HFFc6 (cell line): ENCODE data around the gene RPL23. TPM values are rescaled to one million over a fixed set of nuclear protein-coding genes. Genes with fewer than 3 reads are reported as not detected.

ENCODE experiments used
- DNase-seq: peaks from one replicate; pipeline ENCODE4 v3.0.0-alpha.2; 2018
- H3K27ac Mint-ChIP-seq: 2 replicates; pipeline ENCODE4 v1.8.0; 2020; ENCODE audit warnings: mild to moderate bottlenecking, mixed read lengths
- H3K27me3 Mint-ChIP-seq: 2 replicates; pipeline ENCODE4 v1.8.0; 2021; ENCODE audit warnings: mild to moderate bottlenecking, moderate library complexity, mixed read lengths; ENCODE audit not compliant: insufficient read depth
- H3K36me3 Mint-ChIP-seq: 2 replicates; pipeline ENCODE4 v1.8.0; 2021; ENCODE audit warnings: low read depth, mixed read lengths
- H3K4me1 Mint-ChIP-seq: 2 replicates; pipeline ENCODE4 v1.8.0; 2020; ENCODE audit warnings: low read depth, mixed read lengths
- H3K4me3 Mint-ChIP-seq: 2 replicates; pipeline ENCODE4 v1.8.0; 2020; ENCODE audit warnings: mild to moderate bottlenecking, moderate library complexity, mixed read lengths
- H3K9me3 Mint-ChIP-seq: 2 replicates; pipeline ENCODE4 v1.8.0; 2020; ENCODE audit warnings: mild to moderate bottlenecking, mixed read lengths
- CTCF ChIP-seq: fragments of 200-600 bp; sonication (generic); IDR thresholded peaks from 2 replicates; pipeline ENCODE4 v1.5.0; 2021; ENCODE audit warnings: antibody characterized with exemption, mild to moderate bottlenecking
- total RNA-seq, 6 experiments: library from RNA; stranded (reverse); fragmentation: NEBNext Ultra II Directional; extraction: Animal tissue kit (Norgen Biotek cat#: 25700); gene quantifications; 2 replicates in 1 of 6; 3 replicates in 5 of 6; pipeline ENCODE4 v1.2.3, GENCODE V29; 2021

RPL23 gene
- total RNA-seq, 6 experiments from 2014 or later: 1,099 to 1,402 (median 1,310) TPM

GRCh38 chr17:38844261-38844757 lies 9.2 kb downstream of the RPL23 start:
- H3K27me3 Mint-ChIP-seq: peaks cover 4% of the 10 kb centered on the region; the same call in 1 of the 2 replicates
- TF ChIP-seq CTCF: no peak
- peaks cover 16% of the 10 kb centered on the region for H3K36me3 Mint-ChIP-seq
- H3K9me3 Mint-ChIP-seq: no peaks in the 10 kb centered on the region
- no peak overlapping the region for H3K4me3 Mint-ChIP-seq
- peaks cover 21% of the 10 kb centered on the region for H3K4me1 Mint-ChIP-seq
- DNase-seq: peak; percentile 41
- H3K27ac Mint-ChIP-seq: no peak overlapping the region; the same call in 1 of the 2 replicates

DNA sequence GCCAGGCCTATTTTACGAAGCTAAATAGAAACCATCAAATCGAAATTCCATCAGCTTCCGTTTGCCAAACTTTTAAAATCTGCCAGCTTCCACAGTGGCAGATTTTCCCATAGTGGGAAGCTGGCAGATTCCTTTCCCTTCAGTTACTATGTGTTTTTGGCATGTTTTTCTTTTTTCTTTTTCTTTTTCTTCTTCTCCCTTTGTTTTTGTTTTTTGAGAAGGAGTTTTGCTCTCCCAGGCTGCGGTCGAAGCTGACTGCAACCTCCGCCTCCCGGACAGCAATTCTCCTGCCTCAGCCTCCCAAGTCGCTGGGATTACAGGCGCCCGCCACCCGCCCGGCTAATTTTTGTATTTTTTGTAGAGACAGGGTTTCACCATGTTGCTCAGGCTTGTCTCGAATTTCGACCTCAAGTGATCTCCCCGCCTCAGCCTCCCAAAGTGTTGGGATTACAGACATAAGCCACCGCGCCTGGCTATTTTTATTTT lies 27.7 kb downstream of the RPL23 start:
- Mint-ChIP-seq H3K4me3 (peak overlapping the region; percentile 100), H3K27ac (peak overlapping the region; percentile 100), H3K36me3 (peaks cover 14% of the 10 kb centered on the region), H3K9me3 (no peaks in the 10 kb centered on the region), H3K27me3 (peaks cover 13% of the 10 kb centered on the region), H3K4me1 (peaks cover 20% of the 10 kb centered on the region)
- no peak for TF ChIP-seq CTCF
- no peak for DNase-seq

DNA sequence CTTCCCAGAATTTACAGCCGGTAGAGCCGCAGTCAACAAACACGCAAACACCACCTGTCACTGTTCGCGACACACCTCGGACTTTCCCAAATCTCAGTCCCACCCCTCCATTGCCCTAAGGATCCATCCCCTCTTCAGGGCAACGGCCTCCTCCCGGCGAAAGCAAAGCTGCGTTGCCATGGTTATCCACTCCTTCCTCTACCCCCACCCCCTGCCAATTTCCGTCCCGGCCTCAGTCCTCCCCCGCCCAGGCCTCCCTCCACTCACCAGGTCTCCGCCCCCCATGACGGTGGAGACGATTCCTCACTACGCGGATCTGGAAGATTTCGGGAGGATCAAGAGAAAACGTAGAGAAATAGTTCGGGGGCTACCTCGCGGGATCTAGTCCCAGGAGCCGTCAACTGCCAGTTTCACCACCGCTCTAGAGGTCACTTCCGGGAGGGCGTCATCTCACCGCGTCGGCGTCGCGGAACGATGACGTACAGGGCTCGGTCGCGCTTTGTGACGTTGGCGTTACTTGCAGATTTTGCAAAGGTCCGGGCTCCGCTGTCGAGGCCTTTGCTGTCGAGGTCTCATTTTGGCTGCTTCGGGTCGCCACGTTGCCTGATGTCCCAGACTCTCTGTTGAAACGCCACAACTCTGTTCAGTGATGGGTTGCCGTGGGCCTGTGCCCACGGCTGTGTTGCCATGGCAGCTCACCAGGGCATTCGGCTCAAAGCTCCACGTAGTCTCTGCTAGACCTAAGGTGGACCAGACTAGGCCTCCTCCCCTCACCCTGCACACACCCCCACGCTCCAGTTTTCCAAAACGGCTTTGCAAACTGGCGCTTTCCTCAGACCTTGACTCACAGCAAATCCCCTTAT lies 28.4 kb downstream of the RPL23 start, which contains the start of gene CWC25:
Gene CWC25, minus strand, starts transcription at position 423 of the 863 bp plus-strand sequence. Its CDS starts 138 bp downstream, at position 285.
- peak; percentile 95 for DNase-seq
- no peaks in the 10 kb centered on the region for H3K9me3 Mint-ChIP-seq
- H3K27me3 Mint-ChIP-seq: peaks cover 17% of the 10 kb centered on the region
- peaks cover 20% of the 10 kb centered on the region for H3K4me1 Mint-ChIP-seq
- no peak for TF ChIP-seq CTCF
- H3K36me3 Mint-ChIP-seq: peaks cover 20% of the 10 kb centered on the region
- H3K27ac Mint-ChIP-seq: peak within 1 kb of the TSS; percentile 100
- H3K4me3 Mint-ChIP-seq: peak within 1 kb of the TSS; percentile 100

GRCh38 chr17:38815576-38816193 lies 37.8 kb downstream of the RPL23 start:
- Mint-ChIP-seq H3K27ac (peak overlapping the region; percentile 72), H3K27me3 (peaks cover 4% of the 10 kb centered on the region; the same call in 1 of the 2 replicates), H3K4me3 (no peak overlapping the region), H3K36me3 (peaks cover 17% of the 10 kb centered on the region), H3K4me1 (peaks cover 9% of the 10 kb centered on the region), H3K9me3 (no peaks in the 10 kb centered on the region)
- TF ChIP-seq CTCF: peak; percentile 70
- DNase-seq: peak; percentile 65

GRCh38 chr17:38809828-38810227 lies 43.7 kb downstream of the RPL23 start:
- H3K9me3 Mint-ChIP-seq: no peaks in the 10 kb centered on the region
- H3K27ac Mint-ChIP-seq: no peak overlapping the region
- H3K4me1 Mint-ChIP-seq: no peaks in the 10 kb centered on the region
- no peak overlapping the region for H3K4me3 Mint-ChIP-seq
- TF ChIP-seq CTCF: no peak
- no peak for DNase-seq
- H3K36me3 Mint-ChIP-seq: peaks cover 29% of the 10 kb centered on the region
- peaks cover 2% of the 10 kb centered on the region; the same call in 1 of the 2 replicates for H3K27me3 Mint-ChIP-seq
